NCI-H82 treated with DMSO at 0.1 percent for 48 hours (cell line): ENCODE results near the gene SPAG5.

ENCODE experiments used
- DNase-seq: peaks from one replicate; lab custom pipeline; 2025; ENCODE audit not compliant: unreplicated experiment; lab: John Stamatoyannopoulos, UW

SPAG5 gene

GRCh38 chr17:28598799-28599310 is at the start of gene SPAG5:
TSS of gene SPAG5 (minus strand) at chr17:28599025. CDS start at chr17:28598946, 79 bp downstream.
- peak; percentile 92 for DNase-seq

- DNase-seq: no peak
Observed at GRCh38 chr17:28646039-28646754, 47.4 kb upstream of the SPAG5 start.

GRCh38 chr17:28645576-28645939 is 46.7 kb upstream of the SPAG5 start:
- DNase-seq: no peak

GRCh38 chr17:28644787-28645575 is 46.2 kb upstream of the SPAG5 start, which contains the start of gene BLTP2:
TSS of gene BLTP2 (minus strand) at chr17:28645158. CDS start at chr17:28645056, 102 bp downstream.
- DNase-seq: peak; percentile 89

GRCh38 chr17:28643983-28644786 is 45.4 kb upstream of the SPAG5 start:
- DNase-seq: no peak

- DNase-seq: no peak
Observed at GRCh38 chr17:28641579-28641978, 42.8 kb upstream of the SPAG5 start.

GRCh38 chr17:28635506-28635905 is 36.7 kb upstream of the SPAG5 start:
- DNase-seq: no peak

GRCh38 chr17:28634206-28634865 is 35.5 kb upstream of the SPAG5 start:
- no peak for DNase-seq

- peak; percentile 42 for DNase-seq
Observed at GRCh38 chr17:28626818-28627217, 28.0 kb upstream of the SPAG5 start.

GRCh38 chr17:28624148-28624547 is 25.3 kb upstream of the SPAG5 start:
- DNase-seq: no peak

- no peak for DNase-seq
Observed at GRCh38 chr17:28623696-28624095, 24.9 kb upstream of the SPAG5 start.

GRCh38 chr17:28622186-28622585 is 23.4 kb upstream of the SPAG5 start:
- DNase-seq: peak; percentile 80

- no peak for DNase-seq
Observed at GRCh38 chr17:28620010-28620409, 21.2 kb upstream of the SPAG5 start.

GRCh38 chr17:28618464-28618863 is 19.6 kb upstream of the SPAG5 start:
- no peak for DNase-seq

GRCh38 chr17:28616281-28616680 is 17.5 kb upstream of the SPAG5 start:
- no peak for DNase-seq

- no peak for DNase-seq
Observed at GRCh38 chr17:28615260-28615940, 16.6 kb upstream of the SPAG5 start.

- no peak for DNase-seq
Observed at GRCh38 chr17:28613931-28614381, 15.1 kb upstream of the SPAG5 start, which contains the start of gene RSKR. TSS of gene RSKR (minus strand) at chr17:28614185. CDS start at chr17:28614161, 24 bp downstream.

GRCh38 chr17:28612936-28613872 is 14.4 kb upstream of the SPAG5 start:
- DNase-seq: no peak

- no peak for DNase-seq
Observed at GRCh38 chr17:28612531-28612930, 13.7 kb upstream of the SPAG5 start.
